Measurements from ENCODE around the gene C1orf159. TPM values are rescaled to one million over a fixed set of nuclear protein-coding genes. Genes with fewer than 3 reads are reported as not detected.

Gene C1orf159
- total and polyA plus RNA-seq, 7 donors: 6.6 to 25.3 (median 8.2) TPM

DNA sequence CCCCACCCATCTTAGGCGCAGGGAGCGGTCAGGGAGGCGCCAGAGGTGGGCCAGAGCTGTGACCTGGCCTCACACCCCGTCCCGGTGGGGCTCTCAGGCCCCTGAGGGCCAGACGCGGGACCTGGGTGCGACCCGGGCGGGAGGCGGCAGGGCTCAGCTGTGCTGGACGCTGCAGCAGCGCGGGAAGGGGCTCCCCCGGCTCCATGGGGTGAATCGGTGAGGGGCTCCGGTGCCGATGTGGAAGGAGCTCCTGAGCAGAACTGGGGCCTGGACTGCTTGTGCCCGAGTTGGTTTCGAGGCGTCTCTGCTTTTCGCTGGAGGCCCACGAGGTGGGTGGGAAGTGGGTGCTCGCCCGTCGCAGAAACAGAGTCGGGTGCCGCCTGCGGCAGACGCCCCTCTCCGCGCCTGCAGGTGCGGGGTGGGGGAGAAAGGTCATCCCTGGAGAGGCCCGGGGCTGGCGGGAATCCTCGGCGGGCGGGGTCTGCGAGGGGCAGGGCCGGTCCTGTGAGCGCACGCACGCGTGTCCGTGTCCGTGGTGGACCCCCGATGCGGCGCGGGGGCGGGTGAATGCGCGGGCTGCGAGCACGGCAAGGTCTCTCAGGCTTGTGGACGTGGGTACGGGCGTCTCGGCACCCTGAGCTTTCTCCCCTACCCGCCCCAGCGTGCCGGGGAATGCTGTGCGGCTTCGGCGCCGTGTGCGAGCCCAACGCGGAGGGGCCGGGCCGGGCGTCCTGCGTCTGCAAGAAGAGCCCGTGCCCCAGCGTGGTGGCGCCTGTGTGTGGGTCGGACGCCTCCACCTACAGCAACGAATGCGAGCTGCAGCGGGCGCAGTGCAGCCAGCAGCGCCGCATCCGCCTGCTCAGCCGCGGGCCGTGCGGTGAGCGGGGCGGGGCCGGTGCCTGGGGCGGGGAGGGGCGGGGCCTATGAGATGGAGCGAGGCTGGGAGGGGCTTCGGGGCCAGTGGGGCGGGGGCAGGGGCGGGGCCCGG, 75.6 kb downstream of the C1orf159 start:
- H3K27me3 ChIP-seq: peaks cover 0 to 28% (median 0%) of the 10 kb centered on the region in 3 donors
- H3K4me1 ChIP-seq: peaks cover 0 to 23% (median 16%) of the 10 kb centered on the region in 4 donors
- 1 to 2% methylated on average over 99 of the region's 99 CpGs for WGBS, 2 donors

GRCh38 chr1:1039145-1039910, 76.6 kb downstream of the C1orf159 start:
- intact Hi-C loops (cut with DNase I): no loop called here

More for the DNA sequence above, 75.6 kb downstream of the C1orf159 start:
- Histone ChIP-seq H3K36me3 (peaks cover 0 to 16% (median 0%) of the 10 kb centered on the region in 4 donors), H3K4me3 (peak overlapping the region; percentile 18 to 57 (median 48)), H3K27ac (peak overlapping the region in 2 of 4 donors; percentile 14 to 50), H3K9me3 (no peaks in the 10 kb centered on the region)
- peak; percentile 90 for DNase-seq
- TF ChIP-seq POLR2AphosphoS5 (IDR thresholded peaks at IDR 0.05): no peak
- TF ChIP-seq, protein P1, sequence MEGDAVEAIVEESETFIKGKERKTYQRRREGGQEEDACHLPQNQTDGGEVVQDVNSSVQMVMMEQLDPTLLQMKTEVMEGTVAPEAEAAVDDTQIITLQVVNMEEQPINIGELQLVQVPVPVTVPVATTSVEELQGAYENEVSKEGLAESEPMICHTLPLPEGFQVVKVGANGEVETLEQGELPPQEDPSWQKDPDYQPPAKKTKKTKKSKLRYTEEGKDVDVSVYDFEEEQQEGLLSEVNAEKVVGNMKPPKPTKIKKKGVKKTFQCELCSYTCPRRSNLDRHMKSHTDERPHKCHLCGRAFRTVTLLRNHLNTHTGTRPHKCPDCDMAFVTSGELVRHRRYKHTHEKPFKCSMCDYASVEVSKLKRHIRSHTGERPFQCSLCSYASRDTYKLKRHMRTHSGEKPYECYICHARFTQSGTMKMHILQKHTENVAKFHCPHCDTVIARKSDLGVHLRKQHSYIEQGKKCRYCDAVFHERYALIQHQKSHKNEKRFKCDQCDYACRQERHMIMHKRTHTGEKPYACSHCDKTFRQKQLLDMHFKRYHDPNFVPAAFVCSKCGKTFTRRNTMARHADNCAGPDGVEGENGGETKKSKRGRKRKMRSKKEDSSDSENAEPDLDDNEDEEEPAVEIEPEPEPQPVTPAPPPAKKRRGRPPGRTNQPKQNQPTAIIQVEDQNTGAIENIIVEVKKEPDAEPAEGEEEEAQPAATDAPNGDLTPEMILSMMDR (IDR thresholded peaks at IDR 0.05): peak in 2 of 4 experiments; percentile 21 to 22
- intact Hi-C loops (cut with DNase I): loop anchor here (2.0 kb wide), 1 partner anchor 19 kb away; the partner anchor contains the start of gene AGRN

DNA sequence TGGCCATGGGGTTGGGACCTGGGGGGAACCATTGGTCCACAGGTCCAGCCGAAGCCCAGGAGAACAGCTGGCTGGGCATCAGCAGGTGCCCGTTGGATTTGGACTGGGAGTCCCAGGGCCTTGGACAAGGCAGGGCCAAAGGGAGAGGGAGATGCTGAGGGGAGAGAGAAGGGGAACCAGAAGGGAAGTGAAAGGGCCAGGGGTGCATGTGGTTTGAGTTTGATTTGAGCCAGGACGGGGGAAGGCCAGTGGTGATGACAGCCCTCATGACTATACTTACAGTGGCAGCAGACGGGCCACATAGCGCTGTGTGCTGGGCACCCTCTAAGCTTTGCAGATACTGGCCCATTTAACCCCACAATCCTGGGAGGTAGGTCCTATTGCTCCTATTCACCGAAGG, 77.2 kb downstream of the C1orf159 start:
- 81 to 86% methylated on average over 6 of the region's 6 CpGs for WGBS, 2 donors
- intact Hi-C loops (cut with DNase I): no loop called here
- Histone ChIP-seq H3K27ac (no peak overlapping the region), H3K36me3 (peaks cover 0 to 4% (median 0%) of the 10 kb centered on the region in 4 donors), H3K4me3 (no peak overlapping the region), H3K9me3 (no peaks in the 10 kb centered on the region), H3K4me1 (peaks cover 0 to 32% (median 23%) of the 10 kb centered on the region in 4 donors), H3K27me3 (peaks cover 11 to 44% (median 13%) of the 10 kb centered on the region in 3 donors)
- no peak for DNase-seq
- no peak for TF ChIP-seq EP300 (IDR thresholded peaks at IDR 0.05)
- TF ChIP-seq POLR2A (IDR thresholded peaks at IDR 0.05): no peak
- TF ChIP-seq, protein P1 (IDR thresholded peaks at IDR 0.05): no peak
- no peak for TF ChIP-seq POLR2AphosphoS5 (IDR thresholded peaks at IDR 0.05)

More at GRCh38 chr1:1039145-1039910, 76.6 kb downstream of the C1orf159 start:
- Histone ChIP-seq H3K4me1 (peaks cover 0 to 26% (median 17%) of the 10 kb centered on the region in 4 donors), H3K4me3 (no peak overlapping the region), H3K27me3 (peaks cover 5 to 37% (median 7%) of the 10 kb centered on the region in 3 donors), H3K27ac (no peak overlapping the region), H3K9me3 (no peaks in the 10 kb centered on the region), H3K36me3 (peaks cover 0 to 6% (median 0%) of the 10 kb centered on the region in 4 donors)
- no peak for DNase-seq
- 38 to 39% methylated on average over 17 of the region's 17 CpGs for WGBS, 2 donors
- TF ChIP-seq, protein P1 (IDR thresholded peaks at IDR 0.05): no peak
- TF ChIP-seq POLR2AphosphoS5 (IDR thresholded peaks at IDR 0.05): no peak
- no peak for TF ChIP-seq EP300 (IDR thresholded peaks at IDR 0.05)
- no peak for TF ChIP-seq POLR2A (IDR thresholded peaks at IDR 0.05)

DNA sequence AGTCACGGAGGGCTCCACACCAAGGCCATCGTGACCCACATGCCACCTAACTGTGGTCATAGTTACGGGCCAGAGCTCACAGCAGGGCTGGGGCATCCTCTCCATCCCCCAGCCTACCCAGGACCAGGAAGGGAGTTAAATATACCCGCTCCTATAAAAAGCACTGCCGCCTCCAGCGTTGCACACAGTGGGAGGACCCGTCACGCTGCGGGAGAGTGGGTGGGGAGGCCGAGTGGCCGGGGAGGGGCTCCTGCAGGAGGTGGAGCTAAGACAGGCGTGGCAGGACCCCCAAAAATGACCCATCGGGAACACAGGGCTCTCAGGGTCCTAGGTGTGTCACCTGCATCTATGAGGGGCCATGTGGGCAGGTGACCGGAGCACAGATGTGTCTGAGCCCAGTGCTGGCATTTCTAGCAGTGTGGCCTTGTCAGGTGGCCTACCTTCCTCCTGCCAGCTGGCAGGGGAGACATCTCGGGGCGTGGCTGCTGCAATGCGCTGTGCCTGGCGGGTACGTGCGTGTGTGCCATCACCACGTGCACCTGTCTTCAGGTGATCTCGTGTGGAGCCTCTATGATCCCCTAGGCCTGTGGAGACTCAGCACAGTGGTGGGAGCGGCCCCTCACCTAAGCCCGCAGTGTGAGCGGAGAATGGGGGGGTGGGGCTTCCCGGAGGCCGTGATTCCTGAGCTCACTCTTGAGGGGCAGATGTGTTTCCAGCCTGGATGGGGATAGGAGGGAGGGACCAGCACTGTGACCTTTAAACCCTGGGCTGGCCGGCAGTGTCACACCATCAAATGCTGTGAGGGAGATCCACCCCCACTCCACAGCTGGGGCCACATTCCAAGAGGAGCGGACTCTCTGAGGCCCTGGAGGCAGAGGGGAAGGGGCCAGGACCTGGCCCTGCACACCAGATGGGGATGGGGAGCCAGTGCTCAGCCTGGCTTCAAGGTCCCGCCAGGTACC, 78.2 kb downstream of the C1orf159 start:
- no peak overlapping the region for H3K27ac ChIP-seq
- peaks cover 22 to 54% (median 24%) of the 10 kb centered on the region in 3 donors for H3K27me3 ChIP-seq
- H3K9me3 ChIP-seq: no peaks in the 10 kb centered on the region
- H3K36me3 ChIP-seq: no peaks in the 10 kb centered on the region
- no peak for DNase-seq
- intact Hi-C loops (cut with DNase I): no loop called here
- 48 to 80% methylated on average over 30 of the region's 30 CpGs for WGBS, 2 donors
- H3K4me1 ChIP-seq: peaks cover 0 to 43% (median 33%) of the 10 kb centered on the region in 4 donors
- TF ChIP-seq EP300 (IDR thresholded peaks at IDR 0.05): no peak
- no peak for TF ChIP-seq POLR2AphosphoS5 (IDR thresholded peaks at IDR 0.05)
- TF ChIP-seq, protein P1 (IDR thresholded peaks at IDR 0.05): no peak
- TF ChIP-seq POLR2A (IDR thresholded peaks at IDR 0.05): no peak
- no peak overlapping the region for H3K4me3 ChIP-seq

Measured in sigmoid colon (tissue), 7 donors.